H7 (cell line): ENCODE data around the gene LRRC4. TPM values are rescaled to one million over a fixed set of nuclear protein-coding genes. Genes with fewer than 3 reads are reported as not detected.

Source experiments
- total RNA-seq: library from RNA; depleted of rRNA; stranded (reverse); fragments of >200 nt; shearing (Covaris generic); gene quantifications from 2 replicates; pipeline ENCODE4 v1.2.3, GENCODE V29; 2014; rRNA removed

The LRRC4 gene
- total RNA-seq, 1 experiment from 2014 or later: 5.9 TPM

Other genes with a start within 250 kb of the LRRC4 start
- gene LEP, start 209.8 kb upstream of the LRRC4 start, total RNA-seq: not detected in 2 replicates